IMR-90 (cell line): ENCODE measurements around the gene ADARB2. TPM values are rescaled to one million over a fixed set of nuclear protein-coding genes. Genes with fewer than 3 reads are reported as not detected.

Source experiments
- ATAC-seq: fragments of 200-7000 bp; cut with Tn5 transposase; 2 replicates; pipeline ENCODE4 v1.9.1; 2020; ENCODE audit warnings: low read depth, mild to moderate bottlenecking, moderate library complexity
- BruUV-seq: library from RNA; stranded (reverse); fragments of 400-500 nt; replicated peaks from 2 replicates; lab custom pipeline; 2021; lab: Mats Ljungman, UMichigan
- CTCF ChIA-PET: fragments of 300-600 bp; formaldehyde crosslinking; extraction: SDS; loops from one replicate; lab custom pipeline; 2021; ENCODE audit warnings: antibody characterized with exemption; lab: Yijun Ruan, JAX
- POLR2A ChIA-PET: fragments of 300-600 bp; sonication (Branson Sonifier 250); formaldehyde crosslinking; loops from one replicate; lab custom pipeline; 2022; ENCODE audit warnings: antibody characterized with exemption; ENCODE audit not compliant: unreplicated experiment; lab: Charles Lee
- DNase-seq: peaks from one replicate; pipeline ENCODE4 v3.0.0; 2013
- H2AFZ ChIP-seq: replicated peaks from 2 replicates; pipeline ENCODE3; 2013; ENCODE audit warnings: low read length, mild to moderate bottlenecking; ENCODE audit not compliant: poor library complexity
- H2AK5ac ChIP-seq: 2 replicates; pipeline ENCODE4 v1.6.1; 2013; ENCODE audit warnings: low read depth, low read length, inconsistent platforms
- H2AK9ac ChIP-seq: replicated peaks from 2 replicates; pipeline ENCODE3; 2013; ENCODE audit warnings: mild to moderate bottlenecking, low read depth, low read length, moderate library complexity; ENCODE audit not compliant: poor library complexity
- H2BK120ac ChIP-seq: 2 replicates; pipeline ENCODE4 v1.6.1; 2013; ENCODE audit warnings: low read depth, low read length, inconsistent platforms
- H2BK15ac ChIP-seq: 3 replicates; pipeline ENCODE4 v1.6.1; 2013; ENCODE audit warnings: low read depth, low read length, inconsistent platforms
- H2BK20ac ChIP-seq: 2 replicates; pipeline ENCODE4 v1.6.1; 2013; ENCODE audit warnings: low read depth, mild to moderate bottlenecking, inconsistent platforms, low read length, moderate library complexity
- H2BK5ac ChIP-seq: 2 replicates; pipeline ENCODE4 v1.6.1; 2013; ENCODE audit warnings: mild to moderate bottlenecking, low read depth, low read length, inconsistent platforms; ENCODE audit not compliant: poor library complexity, severe bottlenecking
- H3K14ac ChIP-seq: replicated peaks from 2 replicates; pipeline ENCODE4 v1.6.1; 2013; ENCODE audit warnings: low read depth, low read length, inconsistent platforms
- H3K18ac ChIP-seq: 2 replicates; pipeline ENCODE4 v1.6.1; 2013; ENCODE audit warnings: low read depth, low read length, control low read depth
- H3K23ac ChIP-seq: 2 replicates; pipeline ENCODE4 v1.6.1; 2013; ENCODE audit warnings: low read depth, low read length, inconsistent platforms
- H3K27ac ChIP-seq: 2 replicates; pipeline ENCODE4 v1.5.1; 2013; ENCODE audit warnings: mild to moderate bottlenecking, control low read depth, low read length; ENCODE audit not compliant: insufficient read depth
- H3K27me3 ChIP-seq: 2 replicates; pipeline ENCODE4 v1.6.1; 2013; ENCODE audit warnings: low read length; ENCODE audit not compliant: control insufficient read depth, insufficient read depth
- H3K36me3 ChIP-seq: 2 replicates; pipeline ENCODE4 v1.6.1; 2013; ENCODE audit warnings: low read length, mixed read lengths; ENCODE audit not compliant: control insufficient read depth, insufficient read depth
- H3K4ac ChIP-seq: 2 replicates; pipeline ENCODE4 v1.6.1; 2013; ENCODE audit warnings: low read depth, low read length, inconsistent platforms
- H3K4me1 ChIP-seq: 2 replicates; pipeline ENCODE4 v1.6.1; 2013; ENCODE audit warnings: low read length, mixed read lengths; ENCODE audit not compliant: control insufficient read depth, insufficient read depth
- H3K4me2 ChIP-seq: 2 replicates; pipeline ENCODE4 v1.6.1; 2013; ENCODE audit warnings: low read depth, mild to moderate bottlenecking, control low read depth, low read length, moderate library complexity
- H3K4me3 ChIP-seq: 2 replicates; pipeline ENCODE4 v1.5.1; 2013; ENCODE audit warnings: low read depth, mild to moderate bottlenecking, control low read depth, low read length, moderate library complexity; ENCODE audit not compliant: insufficient read depth
- H3K56ac ChIP-seq: 2 replicates; pipeline ENCODE4 v1.6.1; 2013; ENCODE audit warnings: low read length, inconsistent platforms; ENCODE audit not compliant: insufficient read depth; ENCODE audit errors: extremely low read depth
- H3K79me1 ChIP-seq, 2 experiments: 2 replicates each; pipeline ENCODE4 v1.6.1; 2013; ENCODE audit warnings: low read length in 2 of 2, inconsistent platforms in 1 of 2, low read depth in 1 of 2
- H3K9ac ChIP-seq: 2 replicates; pipeline ENCODE4 v1.6.1; 2013; ENCODE audit warnings: low read depth, low read length, control low read depth
- H3K9me1 ChIP-seq: 2 replicates; pipeline ENCODE4 v1.6.1; 2013; ENCODE audit warnings: low read length, inconsistent platforms; ENCODE audit not compliant: insufficient read depth
- H3K9me3 ChIP-seq: 2 replicates; pipeline ENCODE4 v1.6.1; 2013; ENCODE audit warnings: low read length; ENCODE audit not compliant: control insufficient read depth, insufficient read depth
- H4K20me1 ChIP-seq: 2 replicates; pipeline ENCODE4 v1.6.1; 2013; ENCODE audit warnings: low read length, inconsistent platforms; ENCODE audit not compliant: insufficient read depth
- H4K5ac ChIP-seq: 2 replicates; pipeline ENCODE4 v1.6.1; 2013; ENCODE audit warnings: mild to moderate bottlenecking, low read depth, low read length, control low read depth
- H4K8ac ChIP-seq, 2 experiments: 2 replicates each; pipeline ENCODE4 v1.6.1; 2013; ENCODE audit warnings: low read depth in 2 of 2, low read length in 2 of 2, control low read depth in 1 of 2, inconsistent platforms in 1 of 2
- H4K91ac ChIP-seq: 2 replicates; pipeline ENCODE4 v1.6.1; 2013; ENCODE audit warnings: low read depth, low read length, inconsistent platforms; ENCODE audit not compliant: insufficient read depth
- MAFK ChIP-seq: IDR thresholded peaks from 2 replicates; pipeline ENCODE4 v1.6.1; 2012; ENCODE audit warnings: low read depth, low read length, improper control_type of control experiment
- RCOR1 ChIP-seq: IDR thresholded peaks from 2 replicates; pipeline ENCODE4 v1.6.1; 2012; ENCODE audit warnings: mild to moderate bottlenecking, low read length, improper control_type of control experiment; ENCODE audit not compliant: insufficient replicate concordance
- WGBS, 2 experiments: methylation state at CpG; one replicate each; pipeline versions ENCODE4 v1.1.5 to v1.1.7; 2013; ENCODE audit warnings: missing lambda C conversion rate in 2 of 2; ENCODE audit not compliant: insufficient read length in 1 of 2; ENCODE audit errors: extremely low coverage in 2 of 2; 5-methylcytosine and 5-hydroxymethylcytosine counted together
- dilution Hi-C: fragments of 300-500 bp; cut with HindIII; formaldehyde crosslinking; loops from one replicate; pipeline ENCODE4 v1.14.3; 2018; ENCODE audit warnings: low sequenced_read_pairs; ENCODE audit not compliant: unreplicated experiment
- in situ Hi-C: fragments of 300-500 bp; cut with MboI; formaldehyde crosslinking; loops from 3 replicates; pipeline ENCODE4 v1.14.3; 2019; ENCODE audit warnings: low sequenced_read_pairs, inconsistent platforms, mixed read lengths
- intact Hi-C: fragments of 100-400 bp; cut with micrococcal nuclease; formaldehyde crosslinking; loops from 2 replicates; pipeline ENCODE4 v1.10.0; 2022
- polyA plus RNA-seq, 3 experiments: library from polyadenylated mRNA; depleted of rRNA; stranded (reverse); fragments of >200 nt; gene quantifications; 2 replicates each; pipeline ENCODE4 v1.2.3, GENCODE V29; 2012; ENCODE audit warnings: low replicate concordance in 1 of 3
- total RNA-seq: library from RNA; depleted of rRNA; stranded (reverse); fragments of >200 nt; gene quantifications from 2 replicates; pipeline ENCODE4 v1.2.3, GENCODE V29; 2012

Gene ADARB2
- total and polyA plus RNA-seq, 2 of the 4 experiments (the other 2 are of a cell fraction), result not detected

DNA sequence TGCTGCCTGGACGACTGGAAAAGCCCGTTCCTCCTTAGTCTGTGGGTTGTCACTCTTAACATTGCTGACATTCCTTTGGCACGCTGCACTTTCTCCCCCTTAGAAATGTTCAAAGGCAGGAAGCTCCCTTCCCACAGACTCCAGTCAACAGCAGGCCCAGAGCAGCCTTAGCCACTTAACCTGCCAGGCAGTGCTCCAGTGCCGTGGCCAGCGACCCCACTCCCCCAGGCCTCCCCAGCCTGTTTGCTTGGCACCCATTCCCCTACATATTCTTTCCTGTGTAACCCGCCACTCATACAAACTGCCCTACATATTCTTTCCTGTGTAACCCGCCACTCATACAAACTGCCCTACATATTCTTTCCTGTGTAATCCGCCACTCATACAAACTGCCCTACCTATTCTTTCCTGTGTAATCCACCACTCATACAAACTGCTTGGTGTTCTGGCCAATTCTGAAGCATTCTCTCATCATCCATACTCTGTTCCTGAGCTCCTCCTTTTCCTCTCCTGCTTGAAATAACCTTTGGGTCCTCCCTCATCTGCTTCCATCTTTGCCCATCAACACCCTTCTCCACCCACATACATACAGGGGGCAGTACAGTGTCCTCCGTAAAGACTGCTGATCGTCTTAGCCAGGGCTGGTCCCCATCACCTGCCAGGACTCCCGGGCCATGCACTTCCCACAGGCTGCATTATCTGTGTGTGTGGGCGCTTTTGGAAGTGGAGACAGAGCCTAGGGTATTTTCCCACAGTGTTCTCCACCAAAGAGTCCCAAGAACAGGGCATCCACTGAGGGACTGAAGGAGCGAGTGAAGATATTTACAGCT is 57.3 kb downstream of the ADARB2 start (continued):
- TF ChIP-seq MAFK, result no peak

DNA sequence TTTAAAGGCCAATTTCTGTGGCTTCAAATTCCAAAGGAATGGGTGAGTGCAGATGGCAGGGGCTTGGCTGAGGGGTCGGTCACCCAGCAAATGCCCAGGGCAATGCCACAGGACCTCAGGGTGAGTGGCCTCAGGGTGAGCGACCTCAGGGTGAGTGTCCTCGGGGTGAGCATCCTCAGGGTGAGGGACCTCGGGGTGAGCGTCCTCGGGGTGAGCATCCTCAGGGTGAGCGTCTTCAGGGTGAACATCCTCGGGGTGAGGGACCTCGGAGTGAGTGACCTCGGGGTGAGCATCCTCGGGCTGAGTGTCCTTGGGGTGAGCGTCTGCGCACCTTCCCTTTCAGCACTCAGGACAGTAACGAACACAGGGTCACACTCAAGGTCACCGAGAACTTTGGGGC is 59.2 kb downstream of the ADARB2 start:
- no peak overlapping the region for H4K5ac ChIP-seq
- BruUV-seq, result no TSS peak
- no peaks in the 10 kb centered on the region for H3K79me1 ChIP-seq
- ATAC-seq (no peak), DNase-seq (no peak)
- H2AK5ac ChIP-seq, result no peak overlapping the region
- no peak overlapping the region for H3K4me2 ChIP-seq
- no peak overlapping the region for H3K23ac ChIP-seq
- CTCF ChIA-PET, result no interaction called here
- no peak overlapping the region for H3K4ac ChIP-seq
- no peak overlapping the region for H3K27ac ChIP-seq
- no peak overlapping the region for H2BK5ac ChIP-seq
- dilution Hi-C loops, result no loop called here
- peaks cover 46% of the 10 kb centered on the region for H3K9me3 ChIP-seq
- no peak overlapping the region for H2BK15ac ChIP-seq
- H3K14ac ChIP-seq, result no peak overlapping the region
- in situ Hi-C loops, result no loop called here
- H2AK9ac ChIP-seq, result no peak overlapping the region
- no peak overlapping the region for H3K4me3 ChIP-seq
- no peaks in the 10 kb centered on the region for H3K4me1 ChIP-seq
- TF ChIP-seq RCOR1, result no peak
- POLR2A ChIA-PET, result no interaction called here
- H4K91ac ChIP-seq, result no peak overlapping the region
- no peaks in the 10 kb centered on the region for H3K36me3 ChIP-seq
- H4K20me1 ChIP-seq, result no peaks in the 10 kb centered on the region
- no peak overlapping the region for H2AFZ ChIP-seq
- no peak overlapping the region for H2BK20ac ChIP-seq
- H3K9me1 ChIP-seq, result no peaks in the 10 kb centered on the region
- intact Hi-C loops, result no loop called here
- no peak overlapping the region for H4K8ac ChIP-seq
- H3K56ac ChIP-seq, result no peak overlapping the region
- no peak overlapping the region for H3K9ac ChIP-seq
- WGBS, 2 experiments, result 64% methylated on average over 9 of the region's 15 CpGs; no CpG with 5 or more reads in 1 of the 2 experiments
- no peak overlapping the region for H2BK120ac ChIP-seq
- no peaks in the 10 kb centered on the region for H3K27me3 ChIP-seq
- no peak overlapping the region for H3K18ac ChIP-seq
